ENCODE results near the gene SERPINB4.

The SERPINB4 gene

DNA sequence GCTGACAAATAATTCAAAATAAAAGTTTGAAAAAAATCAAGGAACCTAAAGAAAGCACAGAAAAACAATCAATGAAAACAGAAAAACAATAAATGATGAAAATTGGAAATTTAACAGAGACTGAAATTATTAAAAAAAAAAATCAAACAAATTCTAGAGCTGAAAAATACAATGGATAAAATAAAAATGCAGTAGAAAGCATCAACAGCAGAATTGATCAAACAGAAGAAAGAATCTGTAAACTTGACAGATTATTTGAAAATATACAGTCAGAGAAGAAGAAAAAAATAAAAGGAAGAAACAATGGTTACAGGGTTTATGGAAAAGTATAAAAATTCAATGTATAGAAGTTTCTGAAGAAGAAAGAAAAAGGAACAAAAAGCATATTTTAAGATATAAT is 16.2 kb downstream of the SERPINB4 start:
- no peak for DNase-seq (ENCODE audit: low spot score)

DNA sequence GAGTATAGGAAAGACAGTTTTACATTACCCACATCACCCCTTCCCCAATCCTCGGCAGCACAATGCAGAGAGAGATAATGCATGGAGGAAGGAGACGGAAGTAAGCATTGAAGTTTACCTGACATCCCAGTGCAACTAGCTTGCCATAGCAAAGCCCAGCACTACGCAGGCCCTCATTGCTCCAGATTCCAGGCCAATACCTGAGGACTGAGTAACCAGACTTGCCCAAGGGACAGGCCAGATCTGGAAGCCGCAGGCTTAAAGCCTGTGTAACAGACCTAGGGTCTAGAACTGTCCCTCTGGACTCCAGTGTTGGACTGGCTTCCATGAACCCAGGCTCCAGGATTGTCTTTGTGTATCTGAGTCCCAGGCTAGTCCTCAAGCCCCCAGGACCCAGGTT is 17.6 kb downstream of the SERPINB4 start:
- DNase-seq (ENCODE audit: low spot score): no peak

DNA sequence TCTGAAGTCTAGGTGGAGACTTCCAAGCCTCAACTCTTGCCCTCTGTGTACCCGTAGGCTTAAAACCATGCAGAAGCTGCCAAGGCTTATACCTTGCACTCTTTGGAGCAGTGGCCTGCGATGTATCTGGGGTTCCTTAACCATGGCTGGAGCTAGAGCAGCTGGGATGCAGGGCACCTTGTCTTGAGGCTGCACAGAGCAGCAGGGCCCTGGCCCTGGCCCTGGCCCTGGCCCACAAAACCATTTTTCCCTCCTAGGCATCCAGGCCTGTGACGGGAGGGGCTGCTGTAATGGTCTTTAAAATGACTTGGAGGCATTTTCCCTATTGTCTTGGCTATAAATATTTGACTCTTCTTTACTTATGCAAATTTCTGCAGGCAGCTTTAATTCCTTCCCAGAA is 19.2 kb downstream of the SERPINB4 start:
- no peak for DNase-seq (ENCODE audit: low spot score)

DNA sequence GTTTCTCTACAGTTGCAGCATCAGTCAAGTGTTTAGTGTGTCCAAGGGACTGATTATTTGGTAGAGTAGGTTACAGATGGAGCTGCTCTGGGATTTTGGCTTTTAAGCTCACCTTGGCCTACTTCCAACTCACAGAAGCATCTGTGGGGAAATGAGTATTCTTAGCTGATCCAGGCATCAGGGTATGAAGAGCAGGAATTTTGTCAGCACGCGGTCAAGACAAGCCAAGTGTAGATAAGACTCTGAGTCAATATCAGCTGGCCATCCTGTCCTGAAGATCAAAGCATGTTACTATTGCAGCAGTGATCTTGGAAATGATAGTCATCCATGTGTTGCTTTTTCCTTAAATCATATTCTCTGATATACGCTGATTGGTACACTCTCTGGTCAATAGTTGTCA is 24.4 kb downstream of the SERPINB4 start:
- no peak for DNase-seq (ENCODE audit: low spot score)

DNA sequence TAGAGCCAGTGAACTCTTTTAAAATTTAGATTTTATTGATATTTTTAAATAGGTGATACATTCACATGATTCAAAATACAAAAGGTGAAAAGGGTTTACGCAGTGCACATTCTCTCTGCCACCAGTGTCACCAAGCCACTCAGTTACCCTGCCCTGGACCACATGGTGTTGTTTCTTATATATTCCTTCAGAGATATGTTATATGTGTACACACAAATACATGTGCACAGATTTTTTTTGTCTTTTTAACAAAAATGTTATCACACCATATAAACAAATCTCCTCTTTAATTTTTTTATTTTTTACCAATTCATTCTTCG is 26.2 kb downstream of the SERPINB4 start:
- DNase-seq (ENCODE audit: low spot score): no peak

DNA sequence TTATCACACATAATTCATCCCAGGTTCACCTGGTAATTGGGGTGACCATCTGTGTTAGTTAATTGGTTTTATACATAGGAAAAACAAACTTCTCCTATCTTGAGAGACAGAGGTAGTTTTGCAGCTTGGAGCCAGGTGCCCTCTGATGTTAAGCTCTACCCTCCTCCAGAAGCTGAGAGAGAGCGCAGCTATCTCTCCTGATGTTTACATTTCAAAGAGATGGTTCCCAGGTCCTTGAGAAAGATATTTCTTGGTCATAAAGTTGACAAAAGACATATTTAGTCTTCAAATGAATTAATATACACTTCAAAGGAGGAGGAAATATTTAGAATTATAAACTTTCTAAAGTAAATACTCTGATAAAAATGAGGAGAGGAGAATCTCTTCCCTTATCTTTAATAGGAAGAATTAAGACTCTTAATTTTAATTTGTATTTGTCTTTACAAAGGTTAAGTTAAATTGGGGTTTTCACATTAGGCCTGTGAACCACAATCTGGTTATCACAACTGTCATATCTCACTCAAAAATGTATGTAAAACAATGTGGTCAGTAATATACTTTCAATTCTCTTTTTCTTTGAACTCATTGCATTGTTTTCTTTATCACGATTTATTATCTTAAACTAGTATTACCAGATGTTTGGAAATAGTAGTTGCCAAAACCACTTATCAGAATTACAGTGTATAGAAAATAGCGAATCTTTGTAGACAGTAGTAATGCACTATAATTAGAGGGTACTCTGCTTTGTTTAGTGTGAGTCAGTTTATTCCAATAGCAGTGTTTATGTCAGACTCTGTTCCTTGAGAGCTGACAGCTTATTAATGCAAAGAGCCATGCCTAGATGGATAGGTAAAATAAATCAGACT is 26.8 kb downstream of the SERPINB4 start:
- DNase-seq (ENCODE audit: low spot score): peak; percentile 62

DNA sequence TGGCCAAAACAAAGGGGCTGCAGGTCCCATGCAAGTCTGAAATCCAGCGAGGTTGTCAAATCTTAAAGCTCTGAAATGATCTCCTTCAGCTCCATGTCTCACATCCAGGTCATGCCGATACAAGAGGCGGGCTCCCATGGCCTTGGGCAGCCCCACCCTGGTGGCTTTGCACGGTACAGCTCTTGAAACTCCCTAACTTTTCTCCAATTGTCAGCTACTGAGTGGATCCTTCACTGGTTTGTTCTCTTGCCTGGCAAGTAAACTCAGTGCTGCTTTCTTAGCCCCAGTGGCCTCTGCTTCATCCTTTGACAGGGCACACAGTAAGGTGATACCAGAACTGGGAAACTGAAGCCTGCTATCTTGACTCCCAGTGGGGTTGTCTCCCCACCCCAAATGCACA is 30.6 kb downstream of the SERPINB4 start:
- no peak for DNase-seq (ENCODE audit: low spot score)

DNA sequence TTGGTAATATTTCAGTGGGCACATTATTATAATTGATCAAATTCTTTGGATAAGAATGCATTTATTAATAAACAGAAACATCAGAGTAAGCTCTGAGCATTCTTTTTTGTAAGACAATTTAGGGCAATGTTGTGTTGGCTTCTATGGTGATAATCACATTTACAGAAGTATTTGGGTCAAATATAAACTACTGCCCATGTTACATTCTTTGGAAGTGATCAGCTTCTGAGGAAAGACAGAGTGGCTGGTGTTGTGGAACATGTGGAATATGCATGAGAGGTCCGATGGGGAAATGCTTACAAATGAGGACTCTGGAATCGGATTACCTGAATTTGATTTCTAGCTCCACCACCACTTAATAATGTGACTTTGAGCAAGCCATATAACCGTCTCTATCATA is 37.5 kb downstream of the SERPINB4 start:
- DNase-seq (ENCODE audit: low spot score): no peak

DNA sequence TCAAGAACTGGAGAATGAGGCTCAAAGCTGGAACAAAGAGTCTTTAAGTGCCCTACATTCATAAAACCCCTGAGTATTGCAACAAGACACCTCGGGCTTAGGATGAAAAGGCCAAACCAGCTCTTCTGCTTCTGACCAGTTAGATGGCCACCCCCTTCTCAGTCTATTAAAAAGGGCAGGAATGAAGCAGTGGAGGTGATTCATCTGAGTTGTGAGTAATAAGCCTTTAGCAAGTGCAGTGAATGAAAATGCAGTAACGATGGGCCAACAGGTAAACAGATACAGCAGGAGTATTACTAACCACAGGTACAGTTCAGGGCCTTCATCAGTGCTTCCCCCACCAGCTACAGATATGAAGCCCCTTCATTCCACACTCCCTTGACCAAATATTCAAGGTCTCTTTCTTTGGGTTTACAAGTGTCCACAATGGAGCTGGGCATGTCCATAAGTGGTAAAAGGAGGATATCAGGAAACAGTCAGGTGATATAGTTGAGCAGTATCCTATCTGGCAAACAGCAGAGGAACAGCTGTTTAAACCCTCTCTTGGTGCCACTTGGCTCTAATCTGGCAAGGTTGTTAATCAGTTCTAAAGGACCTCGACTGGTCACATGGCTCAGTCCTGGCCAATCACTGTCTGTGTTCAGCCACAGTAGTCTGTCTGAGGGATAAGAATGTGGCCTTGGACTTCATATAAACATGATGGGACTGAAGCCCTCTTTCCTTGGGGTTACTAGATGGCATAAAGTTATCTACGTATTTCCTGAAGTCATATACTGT is 39.1 kb downstream of the SERPINB4 start:
- DNase-seq (ENCODE audit: low spot score): no peak

DNA sequence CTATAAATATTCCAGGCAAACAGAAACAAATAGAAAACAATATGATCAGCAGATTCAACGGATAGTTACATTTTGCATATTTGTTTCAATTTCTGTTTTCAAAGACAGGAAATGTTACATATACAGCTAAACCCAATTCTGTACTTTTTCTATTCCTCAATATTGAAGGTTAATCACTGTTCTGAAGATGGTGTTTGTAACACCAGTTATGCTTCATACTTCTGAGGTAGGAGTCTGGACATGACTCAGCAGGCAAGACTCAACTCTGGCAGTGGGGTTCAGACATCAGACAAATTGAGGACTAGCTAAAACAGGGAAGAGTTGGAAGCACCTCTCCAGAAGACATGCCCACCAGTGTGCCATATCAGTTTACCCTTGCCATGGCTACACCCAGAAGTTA is 40.3 kb downstream of the SERPINB4 start:
- no peak for DNase-seq (ENCODE audit: low spot score)

DNA sequence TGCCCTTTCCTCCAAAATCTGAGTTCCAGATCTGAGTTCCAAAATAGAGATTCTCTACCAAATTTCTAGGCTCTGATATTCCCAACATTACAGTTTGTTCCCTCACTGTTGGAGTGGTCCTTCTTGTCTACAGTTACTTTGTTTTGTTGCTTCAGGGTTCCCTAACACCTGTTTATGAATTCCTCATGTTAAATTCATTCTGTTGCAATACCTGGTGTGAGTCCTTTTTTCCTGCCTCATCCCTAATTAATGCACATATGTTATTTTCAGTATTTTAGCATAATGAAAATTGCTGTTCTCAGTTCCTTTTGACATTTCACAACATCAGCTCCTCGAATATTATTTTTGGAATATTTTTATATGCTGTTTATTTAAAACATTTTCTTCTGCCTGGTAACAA is 40.7 kb downstream of the SERPINB4 start:
- DNase-seq (ENCODE audit: low spot score): no peak

DNA sequence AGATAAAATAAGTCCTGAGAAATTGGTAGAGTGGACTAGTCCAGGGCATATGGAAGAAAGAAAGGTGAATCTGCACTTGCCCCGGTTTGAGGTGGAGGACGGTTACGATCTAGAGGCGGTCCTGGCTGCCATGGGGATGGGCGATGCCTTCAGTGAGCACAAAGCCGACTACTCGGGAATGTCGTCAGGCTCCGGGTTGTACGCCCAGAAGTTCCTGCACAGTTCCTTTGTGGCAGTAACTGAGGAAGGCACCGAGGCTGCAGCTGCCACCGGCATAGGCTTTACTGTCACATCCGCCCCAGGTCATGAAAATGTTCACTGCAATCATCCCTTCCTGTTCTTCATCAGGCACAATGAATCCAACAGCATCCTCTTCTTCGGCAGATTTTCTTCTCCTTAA is 47.1 kb downstream of the SERPINB4 start:
- no peak for DNase-seq (ENCODE audit: low spot score)

DNA sequence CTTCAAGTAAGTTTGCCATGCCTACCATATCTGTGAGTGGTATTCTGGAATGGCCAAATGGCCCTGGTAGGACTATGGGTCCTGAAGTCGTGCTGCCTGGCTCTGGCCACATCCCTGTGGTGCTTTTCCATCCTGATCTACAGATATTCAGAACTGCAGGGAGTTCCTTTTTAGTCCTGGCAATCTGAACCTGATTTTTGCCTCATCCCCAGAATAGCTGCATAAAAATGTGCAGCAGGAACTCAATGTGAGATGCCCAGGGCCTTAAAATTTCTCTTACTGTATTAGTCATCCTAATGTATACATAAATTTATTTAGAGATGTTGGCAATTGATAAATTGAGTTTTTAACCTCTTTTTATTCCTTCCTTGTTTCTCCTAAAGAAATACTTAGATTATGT is 51.6 kb downstream of the SERPINB4 start:
- DNase-seq (ENCODE audit: low spot score): no peak

DNA sequence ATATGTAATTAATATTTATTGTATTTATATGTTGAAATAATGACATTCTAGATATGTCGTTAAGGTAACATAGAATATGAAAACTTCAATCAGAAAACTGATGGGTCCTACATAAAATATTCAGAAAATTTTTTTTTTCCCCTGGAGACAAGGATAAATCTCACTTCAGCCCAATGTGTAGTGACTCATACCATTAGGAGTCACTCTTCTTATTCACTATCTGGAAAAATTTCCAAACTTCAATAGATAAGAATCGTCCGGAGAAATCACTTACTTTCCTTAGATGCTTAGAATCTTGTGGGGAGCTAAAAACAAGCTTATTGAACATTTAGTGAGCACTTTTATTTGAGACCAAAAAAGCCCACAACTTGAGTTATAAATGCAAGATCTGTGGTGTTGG is 52.3 kb downstream of the SERPINB4 start:
- DNase-seq (ENCODE audit: low spot score): no peak

DNA sequence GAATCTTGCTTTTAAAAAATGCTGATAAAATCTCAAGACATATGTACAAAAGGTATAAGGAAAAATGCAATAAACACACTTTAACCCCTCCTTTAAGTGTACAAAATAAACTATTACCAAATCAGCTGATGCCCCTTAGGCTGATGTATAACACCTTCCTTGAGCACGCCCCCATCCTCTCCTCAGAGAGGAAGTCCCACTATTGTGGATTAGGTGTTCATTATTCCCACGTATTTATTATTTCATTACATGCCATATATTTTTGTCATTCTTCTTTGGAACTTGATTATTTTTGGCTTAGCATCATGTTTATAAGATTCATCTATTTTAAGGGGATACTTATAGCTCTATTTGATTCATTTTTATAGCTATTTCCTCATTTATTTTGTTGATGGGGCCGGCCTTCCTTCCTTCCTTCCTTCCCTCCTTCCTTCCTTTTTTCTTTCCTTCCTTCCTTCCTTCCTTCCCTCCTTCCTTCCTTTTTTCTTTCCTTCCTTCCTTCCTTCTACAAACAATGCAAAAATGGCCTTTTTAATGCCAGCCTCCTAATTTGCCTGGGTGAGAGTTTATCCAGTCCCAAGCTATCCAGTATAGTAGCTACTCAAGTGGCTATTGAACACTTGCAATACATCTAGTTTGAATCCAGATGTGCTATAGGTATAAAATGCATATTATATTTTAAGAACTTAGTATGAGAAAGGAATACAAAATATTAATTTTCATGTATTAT is 52.9 kb downstream of the SERPINB4 start:
- DNase-seq (ENCODE audit: low spot score): no peak

DNA sequence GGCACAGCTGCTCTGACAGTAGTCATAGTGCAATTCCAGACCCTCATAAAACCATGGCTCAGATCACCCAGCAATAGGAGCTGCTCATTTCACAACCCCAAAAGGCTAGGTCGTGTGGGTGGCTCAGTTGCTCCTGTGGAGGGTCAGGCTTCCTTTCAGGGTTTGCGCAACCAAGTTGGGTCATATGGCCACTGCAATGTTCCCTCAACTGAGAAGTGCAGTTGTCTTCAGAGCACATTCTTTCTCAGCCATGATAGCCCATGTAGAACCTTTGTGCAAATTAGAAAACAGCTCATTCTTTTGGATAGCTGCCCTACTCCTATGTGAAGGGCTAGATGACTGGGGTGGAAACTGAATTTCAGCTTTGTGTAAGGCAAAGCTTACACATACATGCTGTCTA is 53.7 kb downstream of the SERPINB4 start:
- DNase-seq (ENCODE audit: low spot score): no peak

DNA sequence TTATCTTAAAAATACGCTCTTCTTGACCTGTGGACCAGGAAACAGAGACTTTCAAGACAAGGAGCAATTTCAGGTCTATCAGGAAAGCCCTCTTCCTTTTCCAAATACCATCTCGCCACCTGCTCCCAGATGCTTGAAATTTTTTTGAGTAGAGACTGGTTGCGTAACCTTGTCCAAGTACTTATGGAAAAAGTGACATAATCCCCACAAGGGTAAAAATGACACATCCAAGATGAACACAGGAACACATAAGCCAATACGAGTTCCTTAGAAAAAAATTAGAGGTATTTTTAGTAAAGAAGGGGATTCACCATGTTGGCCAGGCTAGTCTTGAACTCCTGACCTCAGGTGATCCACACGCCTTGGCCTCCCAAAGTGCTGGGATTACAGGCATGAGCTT is 55.1 kb downstream of the SERPINB4 start:
- DNase-seq (ENCODE audit: low spot score): no peak
